Measurements from ENCODE around the gene MRPS26. TPM values are rescaled to one million over a fixed set of nuclear protein-coding genes. Genes with fewer than 3 reads are reported as not detected.

The MRPS26 gene
- total RNA-seq = 38.3 and 44.7 TPM in 2 replicates

GRCh38 chr20:3045816-3046676, at the start of gene MRPS26:
MRPS26 (plus strand) TSS chr20:3046052; CDS start chr20:3046069, 17 bp downstream.

GRCh38 chr20:3043322-3043721, 2.5 kb upstream of the MRPS26 start, which contains the start of gene GNRH2:
GNRH2 (plus strand) TSS chr20:3043622; CDS start chr20:3044415, 793 bp downstream.

DNA sequence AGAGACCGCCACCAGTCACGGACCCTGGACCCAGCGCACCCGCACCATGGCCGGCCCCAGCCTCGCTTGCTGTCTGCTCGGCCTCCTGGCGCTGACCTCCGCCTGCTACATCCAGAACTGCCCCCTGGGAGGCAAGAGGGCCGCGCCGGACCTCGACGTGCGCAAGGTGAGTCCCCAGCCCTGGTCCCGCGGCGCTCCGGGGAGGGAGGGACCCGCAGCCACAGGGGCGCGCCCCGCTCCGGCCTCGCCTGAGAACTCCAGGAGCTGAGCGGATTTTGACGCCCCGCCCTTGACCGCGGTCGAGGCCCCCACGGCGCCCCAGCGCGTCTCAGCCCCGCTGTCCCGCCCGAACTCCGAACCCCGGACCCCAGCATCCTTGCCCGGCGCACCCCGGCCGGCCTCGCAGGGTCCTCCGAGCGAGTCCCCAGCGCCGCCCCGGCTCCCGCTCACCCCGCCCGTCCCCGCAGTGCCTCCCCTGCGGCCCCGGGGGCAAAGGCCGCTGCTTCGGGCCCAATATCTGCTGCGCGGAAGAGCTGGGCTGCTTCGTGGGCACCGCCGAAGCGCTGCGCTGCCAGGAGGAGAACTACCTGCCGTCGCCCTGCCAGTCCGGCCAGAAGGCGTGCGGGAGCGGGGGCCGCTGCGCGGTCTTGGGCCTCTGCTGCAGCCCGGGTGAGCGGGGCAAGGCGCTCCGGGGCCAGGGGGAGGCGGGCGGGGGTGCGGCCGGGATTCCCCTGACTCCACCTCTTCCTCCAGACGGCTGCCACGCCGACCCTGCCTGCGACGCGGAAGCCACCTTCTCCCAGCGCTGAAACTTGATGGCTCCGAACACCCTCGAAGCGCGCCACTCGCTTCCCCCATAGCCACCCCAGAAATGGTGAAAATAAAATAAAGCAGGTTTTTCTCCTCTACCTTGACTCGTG, 26.0 kb downstream of the MRPS26 start, which contains the start of gene OXT:
OXT (plus strand) TSS at position 11 of the 920 bp plus-strand sequence; CDS start at position 47, 36 bp downstream.

DNA sequence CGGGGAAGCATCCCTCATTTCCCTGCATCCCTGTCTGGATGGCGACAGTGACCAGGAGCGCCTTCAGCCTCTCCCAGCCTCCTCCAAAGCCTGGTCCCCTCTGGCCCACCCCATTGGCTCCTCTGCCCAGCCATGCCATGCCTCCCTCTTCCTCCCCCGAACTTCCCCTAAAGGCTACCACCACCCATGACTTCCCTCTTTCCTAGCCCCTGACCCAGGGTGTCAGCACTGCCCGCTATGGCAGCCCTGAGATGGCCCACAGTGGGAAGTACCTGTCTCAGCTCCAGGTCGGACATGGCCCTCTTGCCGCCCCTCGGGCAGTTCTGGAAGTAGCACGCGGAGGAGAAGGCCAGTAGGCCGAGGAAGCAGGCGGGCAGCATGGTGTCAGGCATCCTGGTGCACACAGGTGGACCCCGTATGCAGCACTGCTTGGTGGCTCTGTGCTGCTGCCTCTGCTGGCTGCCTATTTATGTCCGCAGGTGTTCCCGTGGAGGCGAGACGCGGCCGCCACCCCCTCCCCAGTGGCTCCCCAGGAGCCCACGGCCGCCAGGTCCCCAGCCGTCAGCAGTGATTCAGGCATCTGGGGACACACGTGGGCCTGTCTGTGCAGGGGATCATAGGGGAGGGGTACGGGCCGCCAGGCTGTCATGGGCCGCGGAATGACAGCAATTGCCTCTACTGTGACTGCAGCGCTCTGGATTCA, 38.6 kb downstream of the MRPS26 start, which contains the start of gene AVP:
AVP (minus strand) TSS at position 442 of the 703 bp plus-strand sequence; CDS start at position 392, 50 bp downstream.

Other genes starting within 250 kb of the MRPS26 start
- gene CPXM1, start 245.4 kb upstream of the MRPS26 start, total RNA-seq = 0.71 and 1.2 TPM in 2 replicates
- gene C20orf141, start 231.1 kb upstream of the MRPS26 start, total RNA-seq = 0.37 TPM in 1 of 2 replicates, not detected in the other
- not detected in 2 replicates for gene TMEM239, start 229.7 kb upstream of the MRPS26 start, total RNA-seq
- gene PCED1A, start 205.4 kb upstream of the MRPS26 start, total RNA-seq = 17.1 and 26.6 TPM in 2 replicates
- gene VPS16, start 205.3 kb upstream of the MRPS26 start, total RNA-seq = 72.2 and 72.7 TPM in 2 replicates
- 22.9 and 27.9 TPM in 2 replicates for gene PTPRA, start 172.6 kb upstream of the MRPS26 start, total RNA-seq
- 0.09 and 0.57 TPM in 2 replicates for gene GNRH2, start 2.4 kb upstream of the MRPS26 start, total RNA-seq
- gene OXT, start 25.6 kb downstream of the MRPS26 start, total RNA-seq = 0.18 and 0.28 TPM in 2 replicates
- gene AVP, start 38.7 kb downstream of the MRPS26 start, total RNA-seq = not detected in 2 replicates
- 8.7 and 11.7 TPM in 2 replicates for gene FASTKD5, start 113.8 kb downstream of the MRPS26 start, total RNA-seq
- 2.1 and 2.2 TPM in 2 replicates for gene UBOX5, start 113.8 kb downstream of the MRPS26 start, total RNA-seq
- gene LZTS3, start 127.5 kb downstream of the MRPS26 start, total RNA-seq = 2.7 and 4.9 TPM in 2 replicates
- gene DDRGK1, start 158.6 kb downstream of the MRPS26 start, total RNA-seq = 35.7 and 45.4 TPM in 2 replicates
- gene ITPA, start 163.4 kb downstream of the MRPS26 start, total RNA-seq = 25.1 and 30.3 TPM in 2 replicates
- 1.0 and 1.1 TPM in 2 replicates for gene SLC4A11, start 193.1 kb downstream of the MRPS26 start, total RNA-seq

Data from smooth muscle cell of bladder (primary cell).